Stimulated activated naive CD8-positive, alpha-beta T cell treated with anti-CD3 and anti-CD28 coated beads, Interleukin-15, amount 100 ng/mL, for 72 hours (primary cell): ENCODE results near the gene MARCHF3.
A peak's percentile ranks its signal among the peaks of the same experiment; 100 is the strongest.

ENCODE experiments used
- ATAC-seq: fragments of 150-1000 bp; cut with Tn5 transposase; 2 replicates; pipeline ENCODE4 v1.10.0; 2021; ENCODE audit warnings: mild to moderate bottlenecking, moderate library complexity
- DNase-seq, 2 donors: peaks; one replicate each; pipeline ENCODE4 v3.0.0; 2021 to 2022
- H3K27ac Mint-ChIP-seq, 2 donors: one replicate each; pipeline ENCODE4 v1.8.0; 2022; ENCODE audit warnings: mild to moderate bottlenecking in 2 of 2, mixed read lengths in 2 of 2, moderate library complexity in 2 of 2
- H3K27me3 Mint-ChIP-seq: one replicate; pipeline ENCODE4 v1.8.0; 2022; ENCODE audit warnings: mixed read lengths
- H3K4me1 Mint-ChIP-seq: one replicate; pipeline ENCODE4 v1.8.0; 2022; ENCODE audit warnings: mild to moderate bottlenecking, mixed read lengths
- H3K4me3 Mint-ChIP-seq, 2 donors: one replicate each; pipeline ENCODE4 v1.8.0; 2022; ENCODE audit warnings: mild to moderate bottlenecking in 2 of 2, mixed read lengths in 2 of 2, moderate library complexity in 1 of 2
- H3K9me3 Mint-ChIP-seq, 2 donors: one replicate each; pipeline ENCODE4 v1.8.0; 2022; ENCODE audit warnings: mixed read lengths in 2 of 2

MARCHF3 gene, protein sequence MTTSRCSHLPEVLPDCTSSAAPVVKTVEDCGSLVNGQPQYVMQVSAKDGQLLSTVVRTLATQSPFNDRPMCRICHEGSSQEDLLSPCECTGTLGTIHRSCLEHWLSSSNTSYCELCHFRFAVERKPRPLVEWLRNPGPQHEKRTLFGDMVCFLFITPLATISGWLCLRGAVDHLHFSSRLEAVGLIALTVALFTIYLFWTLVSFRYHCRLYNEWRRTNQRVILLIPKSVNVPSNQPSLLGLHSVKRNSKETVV

DNA sequence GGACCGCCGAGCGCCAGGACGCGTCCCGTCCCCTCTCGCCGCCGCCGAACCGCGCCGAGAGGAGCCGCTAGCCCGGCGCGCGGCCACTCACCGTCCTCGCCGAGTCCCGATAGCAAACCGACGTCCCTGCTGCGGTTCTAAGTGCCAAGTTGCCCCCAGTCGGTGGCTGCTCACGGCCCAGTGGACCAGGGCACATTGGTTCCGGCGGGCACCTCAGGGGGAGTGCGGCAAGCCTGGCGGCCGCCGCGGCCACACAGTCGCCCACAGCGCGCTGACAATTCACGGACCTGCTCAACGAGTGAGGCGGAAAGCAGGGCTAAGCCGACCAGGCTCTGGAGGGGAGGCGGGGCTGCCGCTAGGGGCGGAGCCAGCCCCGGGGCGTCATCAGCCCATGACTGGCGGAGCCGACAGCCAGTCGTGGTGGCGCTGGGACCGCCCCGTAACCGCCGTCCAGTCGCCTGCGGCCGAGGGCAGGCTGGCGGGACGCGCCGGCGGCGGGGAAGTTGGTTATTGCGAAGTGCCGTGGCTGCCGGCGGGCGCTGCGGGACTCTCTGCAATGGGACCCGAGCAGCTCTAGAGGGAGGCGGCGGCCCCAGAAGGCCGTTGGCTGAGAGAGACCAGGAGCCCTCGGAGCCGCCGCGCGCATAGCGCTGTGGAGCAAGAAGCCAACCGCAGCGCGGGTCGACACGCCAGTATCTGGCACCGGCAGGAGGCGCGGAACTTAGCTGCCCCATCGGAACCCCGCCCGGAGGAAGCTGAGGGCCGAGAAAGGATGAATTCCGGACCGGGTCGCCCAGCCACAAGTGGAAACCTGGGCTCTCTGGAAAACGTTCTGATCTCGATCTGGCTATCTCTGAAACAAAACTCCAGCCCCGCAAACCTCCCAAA is at the start of gene MARCHF3:
Gene MARCHF3, minus strand, starts transcription at position 300 of the 888 bp plus-strand sequence. CDS start 112,387 bp downstream, outside the sequence.
- peak within 1 kb of the TSS; percentile 90 to 91 for H3K27ac Mint-ChIP-seq

DNA sequence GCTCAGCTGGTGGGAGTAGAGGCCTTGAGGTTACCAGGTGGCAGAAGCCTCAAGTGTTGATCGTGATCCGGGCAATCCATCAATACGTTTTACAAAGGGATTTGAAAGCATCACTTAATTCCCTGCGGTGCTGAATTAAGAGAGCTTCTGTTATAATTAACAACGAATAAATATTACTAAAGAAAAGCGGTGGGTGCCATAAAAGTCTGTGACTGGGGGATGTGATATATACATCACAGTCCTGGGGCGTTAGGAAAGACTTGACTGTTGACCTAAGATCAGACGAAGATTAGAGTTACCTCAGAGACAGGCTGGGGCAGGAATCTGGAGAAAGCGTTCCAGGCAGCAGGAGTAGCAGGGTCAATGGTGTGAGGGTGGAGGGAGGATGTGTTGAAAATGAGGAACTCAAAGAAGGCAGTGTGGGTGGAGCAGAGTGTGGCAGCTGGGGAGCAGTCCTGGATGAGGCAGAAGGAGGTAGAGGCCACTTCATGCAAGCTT is 49.7 kb upstream of the MARCHF3 start:
- Mint-ChIP-seq H3K27ac (no peak overlapping the region), H3K4me3 (no peak overlapping the region), H3K9me3 (no peaks in the 10 kb centered on the region), H3K4me1 (no peaks in the 10 kb centered on the region), H3K27me3 (no peaks in the 10 kb centered on the region)
- ATAC-seq (no peak), DNase-seq (no peak)

More for the DNA sequence above, at the start of gene MARCHF3:
- Mint-ChIP-seq H3K27me3 (peaks cover 40% of the 10 kb centered on the region), H3K4me3 (peak within 1 kb of the TSS; percentile 91 to 94), H3K4me1 (peaks cover 26% of the 10 kb centered on the region), H3K9me3 (no peaks in the 10 kb centered on the region)
- ATAC-seq (peak; percentile 94), DNase-seq (peak; percentile 95 to 96)

DNA sequence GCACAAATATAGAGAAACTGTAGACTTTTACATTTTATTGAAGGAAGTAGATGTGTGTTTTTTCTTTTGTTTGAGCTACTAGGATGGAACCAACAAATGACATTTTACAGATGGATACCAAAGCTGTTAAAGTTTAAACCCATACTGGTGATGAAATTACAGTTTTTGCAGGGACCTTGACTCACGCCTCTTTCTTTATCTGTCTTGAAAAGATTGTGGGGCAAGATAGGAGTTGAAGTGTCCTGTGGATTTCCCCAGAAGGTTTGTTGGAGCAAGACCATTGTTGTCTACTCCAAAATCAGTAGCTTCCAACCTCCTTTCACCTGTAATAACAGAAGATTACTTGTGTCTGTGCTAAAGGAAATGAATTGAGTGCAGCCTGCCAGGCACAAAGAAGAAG is 47.0 kb upstream of the MARCHF3 start:
- Mint-ChIP-seq H3K9me3 (peaks cover 7 to 9% of the 10 kb centered on the region in 2 donors), H3K27me3 (no peaks in the 10 kb centered on the region), H3K4me3 (no peak overlapping the region), H3K27ac (peak overlapping the region in 1 of 2 donors; percentile 8), H3K4me1 (peaks cover 11% of the 10 kb centered on the region)
- no peak for DNase-seq
- no peak for ATAC-seq

DNA sequence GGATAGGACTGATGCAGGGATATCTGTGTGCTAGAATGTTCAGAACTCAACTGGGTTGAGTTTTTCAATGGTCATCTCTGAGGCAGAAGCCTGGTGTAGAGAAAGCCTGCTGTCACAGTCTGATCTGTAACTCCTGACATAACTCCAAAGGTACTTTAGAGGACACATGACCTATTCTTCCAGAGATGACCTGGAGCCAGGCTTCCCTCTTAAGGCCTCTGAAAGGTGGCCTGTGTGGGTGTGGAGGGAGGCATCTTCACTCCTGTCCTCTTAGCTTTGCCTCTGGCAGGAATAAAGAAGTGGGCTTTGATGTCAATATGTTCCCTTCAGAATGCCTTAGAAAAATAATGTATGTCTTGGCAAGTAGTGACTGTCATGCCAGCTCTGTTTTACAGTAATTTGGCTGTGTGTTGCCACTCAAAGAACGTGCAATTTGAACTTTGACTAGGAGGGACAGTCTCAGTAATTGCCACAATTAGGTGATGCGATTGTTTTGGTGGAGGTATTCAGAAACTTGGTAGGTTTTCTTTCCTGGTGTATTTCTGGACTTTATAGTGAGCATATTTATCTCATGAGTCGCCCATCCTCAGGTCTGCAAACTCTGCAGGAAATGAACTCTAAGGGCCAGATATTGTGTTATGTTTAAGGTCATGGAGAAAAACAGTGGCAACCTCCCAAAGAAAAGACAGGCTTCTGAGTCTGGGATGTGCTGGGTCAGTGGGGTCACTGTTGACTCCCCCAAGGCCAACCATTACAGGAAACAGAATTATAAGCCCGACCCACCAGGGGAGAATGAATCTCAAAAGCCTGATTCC is 46.2 kb upstream of the MARCHF3 start:
- ATAC-seq (no peak), DNase-seq (no peak)
- Mint-ChIP-seq H3K4me3 (no peak overlapping the region), H3K27me3 (no peaks in the 10 kb centered on the region), H3K9me3 (peaks cover 7 to 9% of the 10 kb centered on the region in 2 donors), H3K4me1 (peaks cover 16% of the 10 kb centered on the region), H3K27ac (no peak overlapping the region)

DNA sequence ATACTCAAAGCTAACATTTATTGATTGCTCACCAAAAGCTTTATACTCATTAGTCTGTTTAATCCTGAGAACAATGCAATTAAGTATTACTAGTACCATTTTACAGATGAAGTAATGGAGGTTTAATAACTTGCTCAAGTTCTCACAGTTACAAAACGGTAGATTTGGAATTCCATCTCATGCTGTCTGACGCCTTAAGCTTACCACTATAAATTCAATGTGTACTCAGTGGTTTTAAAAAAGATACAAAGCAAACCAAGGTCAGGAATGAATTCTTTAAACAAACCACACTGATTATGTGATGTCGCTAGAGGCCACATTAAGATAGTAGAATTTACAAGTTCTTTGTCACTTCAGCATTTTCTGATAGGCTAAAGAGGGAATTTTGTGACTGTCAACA is 44.1 kb upstream of the MARCHF3 start:
- no peak for ATAC-seq
- no peak for DNase-seq
- H3K27ac Mint-ChIP-seq = no peak overlapping the region
- peaks cover 7 to 9% of the 10 kb centered on the region in 2 donors for H3K9me3 Mint-ChIP-seq
- H3K4me3 Mint-ChIP-seq = no peak overlapping the region
- no peaks in the 10 kb centered on the region for H3K27me3 Mint-ChIP-seq
- H3K4me1 Mint-ChIP-seq = peaks cover 16% of the 10 kb centered on the region

DNA sequence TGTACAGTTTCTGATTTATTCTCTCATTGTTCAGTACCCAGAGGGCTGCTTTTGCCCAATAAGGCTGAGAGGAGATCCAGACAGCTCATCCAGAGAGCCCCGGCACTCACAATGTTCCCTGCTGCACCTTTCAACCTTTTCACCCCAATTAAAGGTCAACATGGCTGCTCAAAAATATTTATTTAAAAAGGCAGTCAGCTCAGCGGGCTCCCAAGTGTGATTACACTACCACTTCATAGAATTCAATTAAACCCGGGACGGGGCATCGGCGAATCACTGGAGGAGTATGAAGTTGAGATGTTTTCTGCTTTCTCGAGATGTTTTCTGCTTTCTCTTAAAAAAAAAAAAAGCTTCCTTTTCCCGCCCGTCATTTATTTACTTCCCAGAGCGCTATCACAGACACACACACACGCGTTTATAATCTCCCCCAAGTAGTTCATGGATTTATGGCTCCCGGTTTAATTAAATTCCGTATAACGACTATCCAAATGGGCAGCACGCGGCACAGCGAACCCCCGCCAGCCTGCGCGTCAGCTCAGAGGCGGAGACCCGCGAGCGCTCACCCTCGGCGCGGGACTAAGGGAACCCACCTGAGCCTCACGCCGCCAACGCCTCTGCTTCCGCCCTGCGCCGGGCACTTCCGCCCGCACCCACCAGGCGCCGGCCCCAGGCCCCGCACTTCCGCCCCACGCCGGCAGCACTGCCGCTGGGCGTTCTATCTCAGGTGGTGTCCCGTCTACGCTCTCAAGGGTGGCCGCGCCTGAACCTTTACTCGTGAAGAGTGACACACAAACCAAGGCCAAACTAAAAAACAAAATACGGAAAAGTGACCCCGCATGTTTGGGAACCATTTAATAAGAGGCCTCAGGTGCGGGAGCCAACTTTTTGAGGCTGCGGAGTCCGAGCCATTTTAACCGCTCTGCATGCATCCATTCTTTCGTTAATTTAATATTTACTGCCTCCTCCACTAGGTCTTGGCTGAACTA is 42.8 kb upstream of the MARCHF3 start, which contains the start of gene C5orf63:
Gene C5orf63, minus strand, starts transcription at position 642 of the 986 bp plus-strand sequence. CDS start 14,507 bp downstream, outside the sequence.
- Mint-ChIP-seq H3K27me3 (no peaks in the 10 kb centered on the region), H3K27ac (peak within 1 kb of the TSS; percentile 95 to 98), H3K4me1 (peaks cover 16% of the 10 kb centered on the region), H3K9me3 (peaks cover 7 to 9% of the 10 kb centered on the region in 2 donors), H3K4me3 (peak within 1 kb of the TSS; percentile 84 to 95)
- DNase-seq = peak; percentile 77 to 88
- peak; percentile 99 for ATAC-seq

DNA sequence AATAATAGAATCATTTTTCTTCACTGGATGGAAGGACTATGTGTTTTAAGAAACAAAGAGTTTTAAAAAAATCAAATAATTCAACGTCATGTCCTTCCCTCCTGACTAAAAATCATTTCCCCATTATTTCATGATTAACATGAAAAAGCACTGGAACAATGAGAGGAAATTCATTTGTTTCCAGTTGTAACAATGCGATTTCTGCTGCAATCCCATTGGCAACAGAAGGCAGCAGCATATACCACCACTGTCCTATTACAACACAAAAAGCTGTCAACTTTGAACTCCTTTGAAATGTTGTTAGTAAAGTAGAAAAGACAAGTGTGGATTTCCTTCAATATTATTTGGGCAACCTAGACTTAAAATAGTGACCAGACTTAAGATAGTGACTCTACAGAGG is 39.9 kb upstream of the MARCHF3 start:
- no peak for ATAC-seq
- Mint-ChIP-seq H3K4me3 (no peak overlapping the region), H3K9me3 (peaks cover 7 to 9% of the 10 kb centered on the region in 2 donors), H3K4me1 (peaks cover 16% of the 10 kb centered on the region), H3K27me3 (no peaks in the 10 kb centered on the region), H3K27ac (no peak overlapping the region)
- DNase-seq = no peak

DNA sequence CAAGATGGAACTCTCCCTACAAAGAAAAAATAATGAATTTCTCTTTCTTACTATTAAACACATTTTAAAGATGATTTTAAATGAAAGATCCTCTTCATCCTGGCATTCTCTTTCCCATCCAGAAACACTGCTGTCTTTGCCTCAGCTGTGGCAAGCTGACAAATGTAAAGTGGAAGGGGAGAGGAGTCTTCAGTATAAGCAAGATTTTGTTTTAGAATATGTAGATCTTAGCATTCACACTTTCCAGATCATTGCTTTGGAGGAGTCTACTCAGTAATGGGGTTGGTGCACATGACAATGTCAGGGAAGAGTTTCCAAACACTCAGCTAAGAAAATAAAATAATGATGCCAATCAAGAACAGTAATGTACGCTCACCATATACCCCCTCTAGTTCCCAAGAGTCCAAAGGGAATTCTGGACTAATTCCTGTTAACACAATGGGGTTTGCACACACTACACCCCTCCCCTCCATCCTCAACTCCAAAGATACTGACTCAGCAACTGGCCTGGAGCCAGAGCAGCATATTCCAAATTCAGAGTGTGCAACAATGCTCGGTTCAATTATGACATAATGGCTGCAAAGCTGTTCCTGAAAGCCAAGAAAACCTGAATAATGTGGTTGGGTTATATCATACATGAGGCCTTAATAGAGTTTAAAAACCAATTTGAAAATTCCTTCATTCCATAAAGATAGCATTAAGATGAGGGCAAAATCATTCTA is 38.3 kb upstream of the MARCHF3 start:
- peaks cover 10% of the 10 kb centered on the region for H3K4me1 Mint-ChIP-seq
- H3K27me3 Mint-ChIP-seq = no peaks in the 10 kb centered on the region
- H3K9me3 Mint-ChIP-seq = peaks cover 1 to 3% of the 10 kb centered on the region in 2 donors
- DNase-seq = no peak
- no peak overlapping the region for H3K4me3 Mint-ChIP-seq
- H3K27ac Mint-ChIP-seq = no peak overlapping the region
- ATAC-seq = no peak

DNA sequence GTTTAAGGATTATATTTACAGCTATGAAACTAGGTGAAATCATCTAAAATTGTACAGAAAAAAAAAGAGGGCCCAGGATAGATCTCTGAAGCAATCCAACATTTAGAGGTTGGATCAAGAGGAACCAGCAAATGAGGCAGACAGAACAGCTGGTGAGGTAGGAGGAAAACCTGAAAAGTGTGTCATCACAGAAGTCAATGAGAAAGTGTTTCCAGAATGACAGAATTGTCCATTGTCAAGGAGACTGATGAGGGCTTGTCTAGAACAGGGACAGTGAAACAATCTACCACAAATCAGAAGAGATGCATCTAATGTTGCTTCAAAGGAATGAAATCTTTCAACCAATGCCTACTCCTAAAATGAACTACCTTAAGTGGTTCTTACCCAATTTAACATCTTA is 36.4 kb upstream of the MARCHF3 start:
- Mint-ChIP-seq H3K27ac (no peak overlapping the region), H3K4me1 (no peaks in the 10 kb centered on the region), H3K27me3 (no peaks in the 10 kb centered on the region), H3K4me3 (no peak overlapping the region), H3K9me3 (no peaks in the 10 kb centered on the region)
- DNase-seq (no peak), ATAC-seq (no peak)

DNA sequence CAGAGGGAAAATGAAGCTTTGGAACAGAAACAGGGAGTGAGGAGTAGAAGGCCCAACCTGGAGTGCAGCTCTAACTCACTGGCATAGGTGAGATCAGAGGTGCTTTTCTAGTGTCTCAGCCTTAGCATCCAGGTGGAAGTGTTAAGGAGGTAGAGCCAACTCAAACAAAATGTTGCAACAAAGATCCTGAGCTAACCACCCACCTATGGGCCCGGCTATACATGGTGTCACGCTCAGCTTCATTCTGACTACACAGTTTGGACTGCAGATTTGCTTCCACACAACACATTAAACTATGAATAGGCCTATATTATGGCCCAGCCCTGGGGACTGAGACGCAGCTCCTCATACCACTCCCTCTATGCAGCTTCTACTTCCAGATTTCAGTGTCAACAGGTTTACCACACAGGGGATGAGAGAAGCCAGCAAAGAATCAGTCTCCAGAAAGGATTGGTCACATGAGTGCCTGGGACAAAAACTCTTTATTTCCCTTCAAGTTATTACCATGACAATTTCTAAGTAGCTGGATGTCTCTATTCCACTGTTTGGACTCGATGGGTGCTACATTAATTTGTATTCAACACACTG is 34.0 kb upstream of the MARCHF3 start:
- DNase-seq (no peak), ATAC-seq (no peak)
- Mint-ChIP-seq H3K9me3 (no peaks in the 10 kb centered on the region), H3K27ac (no peak overlapping the region), H3K4me3 (no peak overlapping the region), H3K4me1 (peaks cover 11% of the 10 kb centered on the region), H3K27me3 (no peaks in the 10 kb centered on the region)

DNA sequence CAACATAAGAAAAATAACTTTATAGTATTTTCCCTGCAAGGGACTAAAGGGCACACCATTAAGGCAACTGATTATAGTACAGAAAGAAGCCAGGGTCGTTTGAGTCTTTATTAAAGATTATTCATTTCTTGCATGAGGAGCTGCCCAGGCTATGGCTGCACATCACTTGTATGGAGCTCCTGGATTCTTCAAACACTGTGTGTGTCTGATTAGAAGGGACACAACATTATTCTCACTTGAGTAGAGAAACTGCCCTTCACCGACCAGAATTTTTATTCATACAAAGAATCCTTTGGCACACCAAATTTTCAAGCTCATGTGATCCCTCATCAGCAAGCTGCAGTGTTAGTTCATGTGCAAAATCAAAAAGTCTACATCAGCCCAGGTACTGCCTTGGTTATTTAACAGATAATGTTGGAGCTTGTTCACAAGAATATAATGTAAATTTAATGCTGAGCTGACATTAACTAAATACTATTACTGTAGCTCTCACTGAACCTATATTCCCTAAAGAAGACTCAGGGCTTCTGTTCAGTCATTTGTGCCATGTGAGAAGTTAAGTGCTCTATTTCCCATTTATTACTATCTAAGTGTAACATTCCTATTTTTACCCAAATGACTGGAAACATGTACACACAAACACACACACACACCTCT is 33.0 kb upstream of the MARCHF3 start:
- no peaks in the 10 kb centered on the region for H3K27me3 Mint-ChIP-seq
- H3K4me3 Mint-ChIP-seq = no peak overlapping the region
- peaks cover 11% of the 10 kb centered on the region for H3K4me1 Mint-ChIP-seq
- no peak for ATAC-seq
- DNase-seq = no peak
- H3K9me3 Mint-ChIP-seq = no peaks in the 10 kb centered on the region
- H3K27ac Mint-ChIP-seq = no peak overlapping the region

DNA sequence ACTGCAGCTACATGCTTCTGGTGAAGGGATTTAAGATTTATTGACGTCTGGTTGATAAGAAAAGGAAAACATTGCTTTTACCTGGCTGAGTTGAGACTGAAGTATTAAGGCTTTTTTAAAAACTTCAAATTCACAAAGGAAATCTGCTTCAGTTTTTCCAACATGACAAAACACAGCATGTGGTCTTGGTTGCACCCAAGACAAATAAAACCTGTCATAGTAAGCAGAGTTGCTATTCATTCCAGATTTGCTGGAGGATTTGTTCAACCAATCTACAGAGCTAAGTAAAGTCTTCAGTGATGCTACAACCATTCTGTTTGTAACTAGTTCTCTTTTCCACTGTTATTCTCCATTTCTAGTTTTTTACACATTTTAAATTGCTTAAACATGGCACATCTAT is 31.6 kb upstream of the MARCHF3 start:
- Mint-ChIP-seq H3K4me3 (no peak overlapping the region), H3K27ac (no peak overlapping the region), H3K27me3 (no peaks in the 10 kb centered on the region), H3K9me3 (no peaks in the 10 kb centered on the region), H3K4me1 (peaks cover 11% of the 10 kb centered on the region)
- DNase-seq = no peak
- ATAC-seq = no peak

DNA sequence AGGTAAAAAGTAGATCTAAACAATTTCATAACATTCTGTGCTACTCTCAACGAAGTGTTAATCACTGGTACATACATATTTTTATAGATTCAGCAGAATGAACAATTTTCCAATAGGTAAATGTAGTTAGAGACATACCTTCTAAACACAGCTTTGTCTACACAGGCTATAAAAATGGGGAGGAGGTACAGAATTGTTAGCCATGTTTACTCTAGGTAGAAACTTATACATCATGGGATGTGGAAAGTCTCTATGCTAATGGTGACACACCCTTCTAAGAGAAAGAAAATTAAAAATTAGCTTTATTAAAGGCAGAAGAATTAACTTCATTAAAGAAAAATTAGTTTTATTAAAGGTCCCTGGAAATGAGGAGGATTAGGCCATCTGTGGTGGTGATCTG is 31.2 kb upstream of the MARCHF3 start:
- H3K27me3 Mint-ChIP-seq = no peaks in the 10 kb centered on the region
- no peak for ATAC-seq
- H3K4me1 Mint-ChIP-seq = peaks cover 11% of the 10 kb centered on the region
- H3K4me3 Mint-ChIP-seq = no peak overlapping the region
- peaks cover 0 to under 1% of the 10 kb centered on the region in 2 donors for H3K9me3 Mint-ChIP-seq
- DNase-seq = no peak
- no peak overlapping the region for H3K27ac Mint-ChIP-seq
